ENCODE results near the gene RREB1.

RREB1 gene

GRCh38 chr6:7243179-7243981 lies 135.6 kb downstream of the RREB1 start:
- DNase-seq (ENCODE audit: low spot score): peak; percentile 75

- DNase-seq (ENCODE audit: low spot score): no peak
Measured at GRCh38 chr6:7245668-7246393, 138.1 kb downstream of the RREB1 start.

GRCh38 chr6:7246401-7247178 lies 138.8 kb downstream of the RREB1 start:
- no peak for DNase-seq (ENCODE audit: low spot score)

GRCh38 chr6:7247179-7247456 lies 139.4 kb downstream of the RREB1 start:
- no peak for DNase-seq (ENCODE audit: low spot score)

- DNase-seq (ENCODE audit: low spot score): no peak
Measured at GRCh38 chr6:7247828-7248227, 140.1 kb downstream of the RREB1 start.

- no peak for DNase-seq (ENCODE audit: low spot score)
Measured at GRCh38 chr6:7249391-7249790, 141.6 kb downstream of the RREB1 start.

GRCh38 chr6:7249946-7250643 lies 142.3 kb downstream of the RREB1 start:
- no peak for DNase-seq (ENCODE audit: low spot score)

GRCh38 chr6:7250812-7251211 lies 143.1 kb downstream of the RREB1 start:
- no peak for DNase-seq (ENCODE audit: low spot score)

GRCh38 chr6:7251646-7252260 lies 144.0 kb downstream of the RREB1 start:
- no peak for DNase-seq (ENCODE audit: low spot score)

GRCh38 chr6:7252390-7252789 lies 144.6 kb downstream of the RREB1 start:
- peak; percentile 41 for DNase-seq (ENCODE audit: low spot score)

GRCh38 chr6:7254980-7255835 lies 147.4 kb downstream of the RREB1 start:
- peak; percentile 64 for DNase-seq (ENCODE audit: low spot score)

- no peak for DNase-seq (ENCODE audit: low spot score)
Measured at GRCh38 chr6:7255918-7256317, 148.2 kb downstream of the RREB1 start.

GRCh38 chr6:7256785-7257184 lies 149.0 kb downstream of the RREB1 start:
- no peak for DNase-seq (ENCODE audit: low spot score)

GRCh38 chr6:7257521-7258230 lies 149.9 kb downstream of the RREB1 start:
- DNase-seq (ENCODE audit: low spot score): no peak

- no peak for DNase-seq (ENCODE audit: low spot score)
Measured at GRCh38 chr6:7258231-7258763, 150.5 kb downstream of the RREB1 start.

GRCh38 chr6:7260291-7261031 lies 152.7 kb downstream of the RREB1 start:
- DNase-seq (ENCODE audit: low spot score): no peak

- DNase-seq (ENCODE audit: low spot score): peak; percentile 86
Measured at GRCh38 chr6:7261032-7261841, 153.5 kb downstream of the RREB1 start.

GRCh38 chr6:7261852-7262461 lies 154.2 kb downstream of the RREB1 start:
- no peak for DNase-seq (ENCODE audit: low spot score)
